Measurements from ENCODE around the gene FAM229A. TPM values are rescaled to one million over a fixed set of nuclear protein-coding genes. Genes with fewer than 3 reads are reported as not detected.

Gene FAM229A
- total RNA-seq, 1 donor from 2014 or later, result 11.7 TPM

GRCh38 chr1:32353886-32354570 is 8.3 kb downstream of the FAM229A start:
- H3K4me3 Mint-ChIP-seq, result peak overlapping the region; percentile 39
- ATAC-seq (ENCODE audit: low read depth) (no peak), DNase-seq (no peak)
- intact Hi-C loops (cut with micrococcal nuclease), result loop anchor here (5.0 kb wide), 1 partner anchor 62 kb away; the partner anchor contains the start of gene HDAC1
- peak overlapping the region; percentile 13 for H3K27ac Mint-ChIP-seq
- no peaks in the 10 kb centered on the region for H3K27me3 Mint-ChIP-seq
- H3K4me1 Mint-ChIP-seq, result peaks cover 25% of the 10 kb centered on the region
- no peaks in the 10 kb centered on the region for H3K36me3 Mint-ChIP-seq (ENCODE audit: low read depth)
- no peak for TF ChIP-seq CTCF (IDR thresholded peaks at IDR 0.05)
- POLR2A ChIA-PET, result interaction anchor here (0.6 to 6.5 kb wide), 7 partner anchors 14 to 62 kb away, joined by 3 to 121 read pairs (median 4); partner anchors contain the start of genes BSDC1, HDAC1 and MARCKSL1
- no peaks in the 10 kb centered on the region for H3K9me3 Mint-ChIP-seq
- CTCF ChIA-PET, result no interaction called here

- Mint-ChIP-seq H3K36me3 (ENCODE audit: low read depth) (no peaks in the 10 kb centered on the region), H3K9me3 (no peaks in the 10 kb centered on the region), H3K27me3 (no peaks in the 10 kb centered on the region), H3K27ac (no peak overlapping the region), H3K4me1 (peaks cover 27% of the 10 kb centered on the region), H3K4me3 (peak overlapping the region; percentile 44)
- no peak for TF ChIP-seq CTCF (IDR thresholded peaks at IDR 0.05)
- no peak for ATAC-seq (ENCODE audit: low read depth)
- ChIA-PET POLR2A (interaction anchor here (0.6 to 6.5 kb wide), 6 partner anchors 7 to 62 kb away, joined by 3 to 121 read pairs (median 4); partner anchors contain the start of genes BSDC1, FAM229A, HDAC1 and MARCKSL1), CTCF (interaction anchor here (1.2 kb wide), 1 partner anchor 113 kb away, joined by 4 read pairs; no protein-coding TSS in a partner anchor)
- DNase-seq, result no peak
- intact Hi-C loops (cut with micrococcal nuclease), result loop anchor here (5.0 kb wide), 1 partner anchor 61 kb away; the partner anchor contains the start of gene HDAC1
These were observed 8.9 kb downstream of the FAM229A start for GRCh38 chr1:32353431-32353830.

- no peak for TF ChIP-seq CTCF (IDR thresholded peaks at IDR 0.05)
- Mint-ChIP-seq H3K4me3 (peak overlapping the region; percentile 66), H3K27ac (no peak overlapping the region), H3K36me3 (ENCODE audit: low read depth) (no peaks in the 10 kb centered on the region), H3K9me3 (no peaks in the 10 kb centered on the region), H3K4me1 (peaks cover 24% of the 10 kb centered on the region), H3K27me3 (no peaks in the 10 kb centered on the region)
- ATAC-seq (ENCODE audit: low read depth) (no peak), DNase-seq (no peak)
- POLR2A ChIA-PET, result interaction anchor here (0.7 to 6.5 kb wide), 8 partner anchors 8 to 105 kb away, joined by 3 to 121 read pairs (median 3); partner anchors contain the start of genes FAM229A and MARCKSL1
- CTCF ChIA-PET, result interaction anchor here (1.2 kb wide), 1 partner anchor 112 kb away, joined by 4 read pairs; no protein-coding TSS in a partner anchor
- intact Hi-C loops (cut with micrococcal nuclease), result loop anchor here (5.0 kb wide), 1 partner anchor 61 kb away; the partner anchor contains the start of gene HDAC1
These were observed 9.4 kb downstream of the FAM229A start for GRCh38 chr1:32352831-32353383.

- H3K27ac Mint-ChIP-seq, result peak overlapping the region; percentile 66
These were observed 10.0 kb downstream of the FAM229A start for GRCh38 chr1:32352239-32352745.

More at GRCh38 chr1:32352239-32352745, 10.0 kb downstream of the FAM229A start:
- CTCF ChIA-PET, result interaction anchor here (1.2 kb wide), 2 partner anchors 112 to 136 kb away, joined by 3 to 4 read pairs; no protein-coding TSS in a partner anchor
- no peaks in the 10 kb centered on the region for H3K36me3 Mint-ChIP-seq (ENCODE audit: low read depth)
- peak overlapping the region; percentile 66 for H3K4me3 Mint-ChIP-seq
- H3K9me3 Mint-ChIP-seq, result no peaks in the 10 kb centered on the region
- intact Hi-C loops (cut with micrococcal nuclease), result loop anchor here (5.0 kb wide), 1 partner anchor 60 kb away; the partner anchor contains the start of gene HDAC1
- no peaks in the 10 kb centered on the region for H3K27me3 Mint-ChIP-seq
- H3K4me1 Mint-ChIP-seq, result peaks cover 22% of the 10 kb centered on the region
- POLR2A ChIA-PET, result interaction anchor here (0.7 to 6.5 kb wide), 12 partner anchors 8 to 299 kb away, joined by 3 to 121 read pairs (median 8); partner anchors contain the start of genes BSDC1, FAM229A, MARCKSL1 and RBBP4
- no peak for ATAC-seq (ENCODE audit: low read depth)
- TF ChIP-seq CTCF (IDR thresholded peaks at IDR 0.05), result no peak
- no peak for DNase-seq

All from activated B cell treated with CpG ODN at 0.5 μM for 24 hours (primary cell).